Liver (tissue), 3 donors: Measurements from ENCODE around the gene GREM2.

Experiments
- CTCF ChIP-seq: fragments of 150-350 bp; IDR thresholded peaks from 2 replicates; pipeline ENCODE4 v1.5.1; 2017; ENCODE audit warnings: improper control_type of control experiment, low read depth, low read length; ENCODE audit not compliant: missing input control
- EGR1 ChIP-seq, 2 donors: IDR thresholded peaks; 2 replicates each; pipeline ENCODE4 v1.6.1; 2016 to 2018; ENCODE audit warnings: antibody characterized with exemption in 2 of 2, low read depth in 2 of 2
- GABPA ChIP-seq, 2 donors: IDR thresholded peaks in 1 of 2; conservative IDR thresholded peaks in 1 of 2; 2 replicates each; pipeline ENCODE4 v1.6.1; 2016; ENCODE audit warnings: antibody characterized with exemption in 2 of 2, mild to moderate bottlenecking in 1 of 2, moderate library complexity in 1 of 2
- HNF4G ChIP-seq: IDR thresholded peaks from 2 replicates; pipeline ENCODE4 v1.6.1; 2016; ENCODE audit warnings: antibody characterized with exemption
- JUND ChIP-seq, 2 donors: IDR thresholded peaks; 2 replicates each; pipeline ENCODE4 v1.6.1; 2016; ENCODE audit warnings: antibody characterized with exemption in 2 of 2
- MAX ChIP-seq: IDR thresholded peaks from 2 replicates; pipeline ENCODE4 v1.6.1; 2016; ENCODE audit warnings: antibody characterized with exemption
- NR2F2 ChIP-seq: IDR thresholded peaks from 2 replicates; pipeline ENCODE4 v1.6.1; 2016; ENCODE audit warnings: antibody characterized with exemption
- RAD21 ChIP-seq, 2 donors: IDR thresholded peaks; 2 replicates each; pipeline ENCODE4 v1.6.1; 2016; ENCODE audit warnings: antibody characterized with exemption in 2 of 2, mild to moderate bottlenecking in 2 of 2
- RXRA ChIP-seq, 2 donors: IDR thresholded peaks; 2 replicates each; pipeline ENCODE4 v1.6.1; 2017 to 2018; ENCODE audit warnings: antibody characterized with exemption in 2 of 2, mild to moderate bottlenecking in 1 of 2
- SP1 ChIP-seq: IDR thresholded peaks from 2 replicates; pipeline ENCODE4 v1.6.1; 2018; ENCODE audit warnings: antibody characterized with exemption, mild to moderate bottlenecking
- TAF1 ChIP-seq: conservative IDR thresholded peaks from 2 replicates; pipeline ENCODE4 v1.6.1; 2016; ENCODE audit warnings: antibody characterized with exemption, mild to moderate bottlenecking
- TF ChIP-seq, protein P1 (sequence below): IDR thresholded peaks from 2 replicates; pipeline ENCODE4 v1.6.1; 2016; ENCODE audit warnings: antibody characterized with exemption
- TF ChIP-seq, protein P2 (sequence below): IDR thresholded peaks from 2 replicates; pipeline ENCODE4 v1.6.1; 2016; ENCODE audit warnings: antibody characterized with exemption, mild to moderate bottlenecking
- TF ChIP-seq, protein P3 (sequence below): IDR thresholded peaks from 2 replicates; pipeline ENCODE4 v1.6.1; 2016; ENCODE audit warnings: antibody characterized with exemption
- donor health status: healthy.
- donor health status: healthy.

- TF ChIP-seq CTCF: no peak
- TF ChIP-seq, protein P1, sequence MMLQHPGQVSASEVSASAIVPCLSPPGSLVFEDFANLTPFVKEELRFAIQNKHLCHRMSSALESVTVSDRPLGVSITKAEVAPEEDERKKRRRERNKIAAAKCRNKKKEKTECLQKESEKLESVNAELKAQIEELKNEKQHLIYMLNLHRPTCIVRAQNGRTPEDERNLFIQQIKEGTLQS: no peak
- TF ChIP-seq RAD21 (IDR thresholded peaks at IDR 0.05): peak in 1 of 2 donors; percentile 28
- no peak for TF ChIP-seq MAX
- peak; percentile 71 for TF ChIP-seq SP1
- TF ChIP-seq EGR1 (IDR thresholded peaks at IDR 0.05; ENCODE audit: low read depth in 2 of 2): no peak
- no peak for TF ChIP-seq GABPA (IDR thresholded peaks at IDR 0.05 in 1 of 2, conservative IDR thresholded peaks at IDR 0.05 in 1 of 2)
- no peak for TF ChIP-seq TAF1
- TF ChIP-seq, protein P2, sequence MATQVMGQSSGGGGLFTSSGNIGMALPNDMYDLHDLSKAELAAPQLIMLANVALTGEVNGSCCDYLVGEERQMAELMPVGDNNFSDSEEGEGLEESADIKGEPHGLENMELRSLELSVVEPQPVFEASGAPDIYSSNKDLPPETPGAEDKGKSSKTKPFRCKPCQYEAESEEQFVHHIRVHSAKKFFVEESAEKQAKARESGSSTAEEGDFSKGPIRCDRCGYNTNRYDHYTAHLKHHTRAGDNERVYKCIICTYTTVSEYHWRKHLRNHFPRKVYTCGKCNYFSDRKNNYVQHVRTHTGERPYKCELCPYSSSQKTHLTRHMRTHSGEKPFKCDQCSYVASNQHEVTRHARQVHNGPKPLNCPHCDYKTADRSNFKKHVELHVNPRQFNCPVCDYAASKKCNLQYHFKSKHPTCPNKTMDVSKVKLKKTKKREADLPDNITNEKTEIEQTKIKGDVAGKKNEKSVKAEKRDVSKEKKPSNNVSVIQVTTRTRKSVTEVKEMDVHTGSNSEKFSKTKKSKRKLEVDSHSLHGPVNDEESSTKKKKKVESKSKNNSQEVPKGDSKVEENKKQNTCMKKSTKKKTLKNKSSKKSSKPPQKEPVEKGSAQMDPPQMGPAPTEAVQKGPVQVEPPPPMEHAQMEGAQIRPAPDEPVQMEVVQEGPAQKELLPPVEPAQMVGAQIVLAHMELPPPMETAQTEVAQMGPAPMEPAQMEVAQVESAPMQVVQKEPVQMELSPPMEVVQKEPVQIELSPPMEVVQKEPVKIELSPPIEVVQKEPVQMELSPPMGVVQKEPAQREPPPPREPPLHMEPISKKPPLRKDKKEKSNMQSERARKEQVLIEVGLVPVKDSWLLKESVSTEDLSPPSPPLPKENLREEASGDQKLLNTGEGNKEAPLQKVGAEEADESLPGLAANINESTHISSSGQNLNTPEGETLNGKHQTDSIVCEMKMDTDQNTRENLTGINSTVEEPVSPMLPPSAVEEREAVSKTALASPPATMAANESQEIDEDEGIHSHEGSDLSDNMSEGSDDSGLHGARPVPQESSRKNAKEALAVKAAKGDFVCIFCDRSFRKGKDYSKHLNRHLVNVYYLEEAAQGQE: peak; percentile 19
- TF ChIP-seq RXRA (IDR thresholded peaks at IDR 0.05): peak; percentile 49 to 73
- TF ChIP-seq, protein P3, sequence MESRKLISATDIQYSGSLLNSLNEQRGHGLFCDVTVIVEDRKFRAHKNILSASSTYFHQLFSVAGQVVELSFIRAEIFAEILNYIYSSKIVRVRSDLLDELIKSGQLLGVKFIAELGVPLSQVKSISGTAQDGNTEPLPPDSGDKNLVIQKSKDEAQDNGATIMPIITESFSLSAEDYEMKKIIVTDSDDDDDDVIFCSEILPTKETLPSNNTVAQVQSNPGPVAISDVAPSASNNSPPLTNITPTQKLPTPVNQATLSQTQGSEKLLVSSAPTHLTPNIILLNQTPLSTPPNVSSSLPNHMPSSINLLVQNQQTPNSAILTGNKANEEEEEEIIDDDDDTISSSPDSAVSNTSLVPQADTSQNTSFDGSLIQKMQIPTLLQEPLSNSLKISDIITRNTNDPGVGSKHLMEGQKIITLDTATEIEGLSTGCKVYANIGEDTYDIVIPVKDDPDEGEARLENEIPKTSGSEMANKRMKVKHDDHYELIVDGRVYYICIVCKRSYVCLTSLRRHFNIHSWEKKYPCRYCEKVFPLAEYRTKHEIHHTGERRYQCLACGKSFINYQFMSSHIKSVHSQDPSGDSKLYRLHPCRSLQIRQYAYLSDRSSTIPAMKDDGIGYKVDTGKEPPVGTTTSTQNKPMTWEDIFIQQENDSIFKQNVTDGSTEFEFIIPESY: peak; percentile 7
- no peak for TF ChIP-seq NR2F2
- peak; percentile 62 for TF ChIP-seq HNF4G
- TF ChIP-seq JUND (IDR thresholded peaks at IDR 0.05): peak in 1 of 2 donors; percentile 43
These were observed 13.5 kb downstream of the GREM2 start for GRCh38 chr1:240598216-240599001.
